Activated T-helper 1 cell treated with Interleukin-2 at 50 U/mL for 16 hours (primary cell): Measurements from ENCODE around the gene KIFC1.

ENCODE experiments used
- DNase-seq: peaks from one replicate; pipeline ENCODE4 v3.0.0-alpha.2; 2020; ENCODE audit warnings: low read depth

Gene KIFC1

GRCh38 chr6:33426590-33427511, 35.2 kb downstream of the KIFC1 start:
- DNase-seq = no peak

GRCh38 chr6:33427585-33428223, 36.1 kb downstream of the KIFC1 start:
- peak; percentile 54 for DNase-seq

- DNase-seq = no peak
These were observed 36.8 kb downstream of the KIFC1 start for GRCh38 chr6:33428224-33428965.

- DNase-seq = no peak
These were observed 37.5 kb downstream of the KIFC1 start for GRCh38 chr6:33428966-33429749.

GRCh38 chr6:33429750-33430052, 38.1 kb downstream of the KIFC1 start:
- DNase-seq = no peak

GRCh38 chr6:33430334-33430733, 38.7 kb downstream of the KIFC1 start:
- no peak for DNase-seq

GRCh38 chr6:33430991-33431879, 39.6 kb downstream of the KIFC1 start:
- DNase-seq = peak; percentile 74

- DNase-seq = no peak
These were observed 40.4 kb downstream of the KIFC1 start for GRCh38 chr6:33431880-33432541.

- no peak for DNase-seq
These were observed 40.9 kb downstream of the KIFC1 start for GRCh38 chr6:33432546-33432945.

- DNase-seq = no peak
These were observed 41.4 kb downstream of the KIFC1 start for GRCh38 chr6:33433001-33433543.

- no peak for DNase-seq
These were observed 42.0 kb downstream of the KIFC1 start for GRCh38 chr6:33433544-33434191.

- DNase-seq = no peak
These were observed 43.3 kb downstream of the KIFC1 start for GRCh38 chr6:33434961-33435360.

GRCh38 chr6:33437666-33438065, 46.0 kb downstream of the KIFC1 start:
- DNase-seq = no peak

GRCh38 chr6:33438978-33439594, 47.5 kb downstream of the KIFC1 start:
- DNase-seq = no peak

GRCh38 chr6:33439956-33440648, 48.5 kb downstream of the KIFC1 start:
- DNase-seq = no peak

- DNase-seq = no peak
These were observed 49.2 kb downstream of the KIFC1 start for GRCh38 chr6:33440649-33441309.

GRCh38 chr6:33441457-33441856, 49.8 kb downstream of the KIFC1 start:
- DNase-seq = no peak

GRCh38 chr6:33442283-33442682, 50.7 kb downstream of the KIFC1 start:
- no peak for DNase-seq
